Epithelial cell of esophagus (primary cell): ENCODE results near the gene RASEF.
"Not testable (repeated sequence)": the region's sequence is repeated elsewhere in the genome, so short reads cannot be mapped to it uniquely, and the experiment has no call there.

ENCODE experiments used
- DNase-seq: peaks from one replicate; pipeline ENCODE4 v3.0.0; 2010; ENCODE audit warnings: low read depth
- H3K4me3 ChIP-seq: 2 replicates; pipeline ENCODE4 v1.5.1; 2011; ENCODE audit warnings: mild to moderate bottlenecking, low read length, control low read depth
- CTCF ChIP-seq: IDR thresholded peaks from 2 replicates; pipeline ENCODE4 v1.5.1; 2011; ENCODE audit warnings: low read depth, mild to moderate bottlenecking, low read length, control low read depth, inconsistent platforms; ENCODE audit not compliant: insufficient read depth; ENCODE audit errors: missing control alignments

Gene RASEF

DNA sequence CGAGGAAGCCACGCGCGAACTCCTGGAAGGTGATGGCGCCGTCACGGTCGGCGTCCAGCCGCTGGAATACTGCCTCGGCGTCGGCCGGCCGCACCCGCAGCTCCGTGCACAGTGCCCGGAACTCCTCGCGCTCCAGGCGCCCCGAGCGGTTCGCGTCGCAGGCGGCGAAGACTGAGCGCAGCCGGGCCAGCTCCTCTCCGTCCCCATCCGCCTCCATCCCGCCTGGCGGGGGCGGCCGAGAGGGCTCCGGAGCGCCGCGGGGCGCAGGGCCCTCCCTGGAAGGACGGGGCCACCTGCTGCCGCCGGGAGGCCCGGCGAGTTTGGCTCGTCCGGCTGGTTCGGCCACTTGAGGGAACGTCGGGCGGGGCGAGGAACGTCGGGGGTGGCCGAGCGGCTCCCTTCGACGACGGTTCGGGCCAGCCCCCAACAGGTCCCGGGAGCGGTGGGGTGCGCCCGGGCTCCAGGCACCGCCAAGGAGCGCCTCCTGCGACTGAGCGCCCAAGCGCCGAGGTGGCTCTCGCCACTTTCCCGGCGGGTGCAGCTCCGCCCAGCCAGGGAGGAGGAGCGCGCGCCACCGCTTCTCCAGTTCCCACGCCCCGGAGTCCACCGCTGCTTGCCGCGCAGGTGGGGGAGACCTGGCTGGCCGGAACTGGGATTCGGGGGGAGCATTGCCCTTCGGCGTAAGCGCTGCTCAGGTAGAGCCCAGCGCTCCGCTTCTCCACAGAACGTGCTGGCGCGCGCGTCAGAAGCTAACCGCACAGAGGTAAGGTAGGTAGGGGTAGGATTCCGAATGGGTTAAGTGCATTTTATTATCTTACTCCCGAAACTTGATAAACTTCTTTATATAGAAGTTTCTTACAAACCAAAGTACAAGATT, at the start of gene RASEF:
RASEF (minus strand) TSS at position 492 of the 877 bp plus-strand sequence; CDS start at position 217, 275 bp downstream.
- TF ChIP-seq CTCF = no peak
- DNase-seq = peak; percentile 75
- peak within 1 kb of the TSS; percentile 63 for H3K4me3 ChIP-seq

GRCh38 chr9:83111169-83111568, 48.2 kb upstream of the RASEF start:
- no peak for DNase-seq
- TF ChIP-seq CTCF = no peak
- no peak overlapping the region for H3K4me3 ChIP-seq

GRCh38 chr9:83109296-83109695, 46.4 kb upstream of the RASEF start:
- TF ChIP-seq CTCF = no peak
- no peak for DNase-seq

GRCh38 chr9:83108208-83108607, 45.3 kb upstream of the RASEF start:
- no peak overlapping the region for H3K4me3 ChIP-seq
- TF ChIP-seq CTCF = no peak
- no peak for DNase-seq

More at GRCh38 chr9:83109296-83109695, 46.4 kb upstream of the RASEF start:
- no peak overlapping the region for H3K4me3 ChIP-seq

DNA sequence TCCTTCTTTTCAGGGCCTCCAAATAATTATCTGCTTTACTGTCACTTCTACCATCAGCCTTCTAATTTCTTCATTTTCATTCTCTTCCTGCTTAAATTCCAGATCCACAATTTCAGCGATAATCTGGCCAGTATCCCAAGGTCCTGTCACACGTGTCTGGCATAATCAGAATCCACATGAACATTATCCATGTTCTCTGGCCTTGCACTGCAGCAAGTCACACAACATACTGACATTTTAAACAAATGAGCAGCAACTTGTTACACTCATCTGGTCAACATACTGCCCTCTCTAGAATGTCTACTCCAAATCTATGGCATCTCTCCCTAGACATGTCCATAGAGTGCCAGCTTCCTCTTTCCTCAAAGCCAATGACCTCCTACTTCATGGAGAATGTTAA, 43.8 kb upstream of the RASEF start:
- no peak overlapping the region for H3K4me3 ChIP-seq
- TF ChIP-seq CTCF = no peak
- no peak for DNase-seq

- TF ChIP-seq CTCF = no peak
These were observed 43.3 kb upstream of the RASEF start for GRCh38 chr9:83106263-83106662.

DNA sequence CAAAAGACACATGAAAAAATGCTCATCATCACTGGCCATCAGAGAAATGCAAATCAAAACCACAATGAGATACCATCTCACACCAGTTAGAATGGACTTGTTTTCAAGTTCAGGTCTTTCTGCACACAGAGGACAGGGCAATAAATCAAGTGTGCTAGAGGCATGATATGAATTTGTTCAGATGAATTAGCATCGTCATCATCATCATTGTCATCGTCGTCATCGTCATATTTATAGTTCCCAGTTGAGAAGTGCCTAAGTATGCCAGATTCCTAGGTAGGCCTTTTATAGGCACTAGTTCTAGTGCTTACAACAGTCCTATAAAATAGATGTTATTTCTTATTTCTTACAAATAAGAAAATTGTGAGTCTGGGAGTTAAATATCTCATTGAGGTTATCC, 34.7 kb upstream of the RASEF start:
- no peak for DNase-seq

More at GRCh38 chr9:83106263-83106662, 43.3 kb upstream of the RASEF start:
- no peak overlapping the region for H3K4me3 ChIP-seq
- DNase-seq = no peak

DNA sequence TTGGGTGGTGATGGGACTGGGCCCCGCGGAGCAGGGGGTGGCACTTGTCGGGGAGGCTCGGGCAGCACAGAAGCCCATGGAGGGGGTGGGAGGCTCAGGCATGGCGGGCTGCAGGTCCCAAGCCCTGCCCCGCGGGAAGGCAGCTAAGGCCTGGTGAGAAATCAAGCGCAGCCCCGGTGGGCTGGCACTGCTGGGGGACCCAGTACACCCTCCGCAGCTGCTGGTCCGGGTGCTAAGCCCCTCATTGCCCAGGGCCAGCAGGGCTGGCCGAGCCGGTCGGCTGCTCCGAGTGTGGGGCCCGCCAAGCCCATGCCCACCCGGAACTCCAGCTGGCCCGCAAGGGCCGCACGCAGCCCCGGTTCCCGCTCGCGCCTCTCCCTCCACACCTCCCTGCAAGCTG, 30.4 kb upstream of the RASEF start:
- not testable (repeated sequence) for H3K4me3 ChIP-seq, DNase-seq

More for the DNA sequence above, 34.7 kb upstream of the RASEF start:
- H3K4me3 ChIP-seq = no peak overlapping the region
- TF ChIP-seq CTCF = no peak
